C4-2B (cell line): ENCODE results near the gene OTULIN.

Experiments used
- CTCF ChIP-seq: fragments of 450-650 bp; conservative IDR thresholded peaks from 2 replicates; pipeline ENCODE4 v1.5.1; 2017; ENCODE audit warnings: mild to moderate bottlenecking
- ZFX ChIP-seq: fragments of 450-650 bp; IDR thresholded peaks from 2 replicates; pipeline ENCODE4 v1.6.1; 2017

- TF ChIP-seq CTCF (no peak), ZFX (no peak)
These were observed 51.0 kb downstream of the OTULIN start for GRCh38 chr5:14715481-14715880.
